ENCODE measurements around the gene TSPAN15.

The TSPAN15 gene

GRCh38 chr10:69538461-69538860 is 87.2 kb downstream of the TSPAN15 start:
- no peak overlapping the region for H3K27ac ChIP-seq
- TF ChIP-seq CTCF (conservative IDR thresholded peaks at IDR 0.05): no peak

GRCh38 chr10:69541463-69541862 is 90.2 kb downstream of the TSPAN15 start:
- TF ChIP-seq CTCF (conservative IDR thresholded peaks at IDR 0.05): no peak
- H3K27ac ChIP-seq: no peak overlapping the region

- H3K27ac ChIP-seq: no peak overlapping the region
- no peak for TF ChIP-seq CTCF (conservative IDR thresholded peaks at IDR 0.05)
Measured at GRCh38 chr10:69549959-69550358, 98.7 kb downstream of the TSPAN15 start.

- no peak for TF ChIP-seq CTCF (conservative IDR thresholded peaks at IDR 0.05)
- H3K27ac ChIP-seq: no peak overlapping the region
Measured at GRCh38 chr10:69552268-69552667, 101.0 kb downstream of the TSPAN15 start.

- no peak for TF ChIP-seq CTCF (conservative IDR thresholded peaks at IDR 0.05)
- H3K27ac ChIP-seq: no peak overlapping the region
Measured at GRCh38 chr10:69553328-69553727, 102.1 kb downstream of the TSPAN15 start.

- H3K27ac ChIP-seq: no peak overlapping the region
- TF ChIP-seq CTCF (conservative IDR thresholded peaks at IDR 0.05): no peak
Measured at GRCh38 chr10:69554611-69555010, 103.3 kb downstream of the TSPAN15 start.

Measured in VCaP (cell line).